ENCODE results near the gene KIF18A.
"Not testable (repeated sequence)": the region's sequence is repeated elsewhere in the genome, so short reads cannot be mapped to it uniquely, and the experiment has no call there.

The KIF18A gene

GRCh38 chr11:28105869-28106268, 2.1 kb downstream of the KIF18A start:
- H3K9me3 ChIP-seq, result no peaks in the 10 kb centered on the region
- no peak overlapping the region for H3K27ac ChIP-seq
- H3K4me3 ChIP-seq (ENCODE audit: low read depth in 1 of 2, low read length in 1 of 2), result no peak overlapping the region
- TF ChIP-seq CTCF (IDR thresholded peaks at IDR 0.05), result no peak
- H3K27me3 ChIP-seq, result no peaks in the 10 kb centered on the region
- peaks cover 34 to 37% of the 10 kb centered on the region in 2 experiments for H3K4me1 ChIP-seq (ENCODE audit: control insufficient read depth in 1 of 2, insufficient read depth in 1 of 2, low read depth in 1 of 2, low read length in 1 of 2)
- no peaks in the 10 kb centered on the region for H3K36me3 ChIP-seq

GRCh38 chr11:28104984-28105383, 3.0 kb downstream of the KIF18A start:
- no peaks in the 10 kb centered on the region for H3K36me3 ChIP-seq
- H3K9me3 ChIP-seq, result no peaks in the 10 kb centered on the region
- peaks cover 25 to 31% of the 10 kb centered on the region in 2 experiments for H3K4me1 ChIP-seq (ENCODE audit: control insufficient read depth in 1 of 2, insufficient read depth in 1 of 2, low read depth in 1 of 2, low read length in 1 of 2)
- no peak overlapping the region for H3K27ac ChIP-seq
- no peak for TF ChIP-seq CTCF (IDR thresholded peaks at IDR 0.05)
- H3K27me3 ChIP-seq, result no peaks in the 10 kb centered on the region
- H3K4me3 ChIP-seq (ENCODE audit: low read depth in 1 of 2, low read length in 1 of 2), result no peak overlapping the region

GRCh38 chr11:28104425-28104824, 3.5 kb downstream of the KIF18A start:
- TF ChIP-seq CTCF (IDR thresholded peaks at IDR 0.05), result no peak
- Histone ChIP-seq H3K4me3 (ENCODE audit: low read depth in 1 of 2, low read length in 1 of 2) (no peak overlapping the region), H3K4me1 (ENCODE audit: control insufficient read depth in 1 of 2, insufficient read depth in 1 of 2, low read depth in 1 of 2, low read length in 1 of 2) (peaks cover 22 to 25% of the 10 kb centered on the region in 2 experiments), H3K27me3 (no peaks in the 10 kb centered on the region), H3K36me3 (no peaks in the 10 kb centered on the region), H3K27ac (no peak overlapping the region), H3K9me3 (no peaks in the 10 kb centered on the region)

- H3K4me3 ChIP-seq (ENCODE audit: low read depth in 1 of 2, low read length in 1 of 2); H3K27ac ChIP-seq; H3K27me3 ChIP-seq; H3K36me3 ChIP-seq; H3K9me3 ChIP-seq; H3K4me1 ChIP-seq (ENCODE audit: control insufficient read depth in 1 of 2, insufficient read depth in 1 of 2, low read depth in 1 of 2, low read length in 1 of 2): not testable (repeated sequence)
These were observed 5.7 kb downstream of the KIF18A start for GRCh38 chr11:28102300-28102699.

- H3K4me1 ChIP-seq (ENCODE audit: control insufficient read depth in 1 of 2, insufficient read depth in 1 of 2, low read depth in 1 of 2, low read length in 1 of 2), result no peaks in the 10 kb centered on the region
- no peak overlapping the region for H3K27ac ChIP-seq
- TF ChIP-seq CTCF (IDR thresholded peaks at IDR 0.05), result no peak
- no peak overlapping the region for H3K4me3 ChIP-seq (ENCODE audit: low read depth in 1 of 2, low read length in 1 of 2)
- H3K9me3 ChIP-seq, result no peaks in the 10 kb centered on the region
- peaks cover 4% of the 10 kb centered on the region for H3K36me3 ChIP-seq
- H3K27me3 ChIP-seq, result no peaks in the 10 kb centered on the region
These were observed 7.3 kb downstream of the KIF18A start for GRCh38 chr11:28100665-28101064.

- no peak overlapping the region for H3K27ac ChIP-seq
- TF ChIP-seq CTCF (IDR thresholded peaks at IDR 0.05), result no peak
- no peaks in the 10 kb centered on the region for H3K9me3 ChIP-seq
- no peaks in the 10 kb centered on the region for H3K4me1 ChIP-seq (ENCODE audit: control insufficient read depth in 1 of 2, insufficient read depth in 1 of 2, low read depth in 1 of 2, low read length in 1 of 2)
- H3K4me3 ChIP-seq (ENCODE audit: low read depth in 1 of 2, low read length in 1 of 2), result no peak overlapping the region
- H3K36me3 ChIP-seq, result peaks cover 4% of the 10 kb centered on the region
- no peaks in the 10 kb centered on the region for H3K27me3 ChIP-seq
These were observed 8.2 kb downstream of the KIF18A start for GRCh38 chr11:28099715-28100114.
